Astrocyte of the cerebellum (primary cell): ENCODE results near the gene IER3.

Experiments used
- DNase-seq: peaks from one replicate; pipeline ENCODE4 v3.0.0-alpha.2; 2011; ENCODE audit warnings: low read depth
- H3K4me3 ChIP-seq: 2 replicates; pipeline ENCODE4 v1.5.1; 2011; ENCODE audit warnings: mild to moderate bottlenecking, low read depth, low read length, moderate library complexity
- in situ Hi-C: cut with HindIII; loops from 2 replicates; pipeline ENCODE4 v1.10.0; 2017; ENCODE audit warnings: low sequenced_read_pairs
- TF ChIP-seq, protein P1 (sequence below): IDR thresholded peaks from 2 replicates; pipeline ENCODE4 v1.5.1; 2012; ENCODE audit warnings: low read length, low read depth, moderate library complexity, mild to moderate bottlenecking; ENCODE audit errors: missing control alignments

The IER3 gene

DNA sequence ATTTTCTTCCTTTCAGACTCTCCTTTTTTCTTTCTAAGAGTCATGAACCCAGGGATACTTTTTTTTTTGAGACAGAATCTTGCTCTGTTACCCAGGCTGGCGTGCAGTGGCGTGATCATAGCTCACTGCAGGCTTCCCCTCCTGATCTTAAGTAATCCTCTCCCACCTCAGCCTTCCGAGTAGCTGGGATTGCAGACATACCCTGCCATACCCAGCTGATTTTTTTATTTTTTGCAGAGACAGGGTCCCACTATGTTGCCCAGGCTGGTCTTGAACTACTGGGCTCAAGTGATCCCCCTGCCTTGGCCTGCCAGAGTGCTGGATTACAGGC, 32.8 kb upstream of the IER3 start:
- no peak for DNase-seq
- in situ Hi-C loops, result no loop called here
- TF ChIP-seq, protein P1, sequence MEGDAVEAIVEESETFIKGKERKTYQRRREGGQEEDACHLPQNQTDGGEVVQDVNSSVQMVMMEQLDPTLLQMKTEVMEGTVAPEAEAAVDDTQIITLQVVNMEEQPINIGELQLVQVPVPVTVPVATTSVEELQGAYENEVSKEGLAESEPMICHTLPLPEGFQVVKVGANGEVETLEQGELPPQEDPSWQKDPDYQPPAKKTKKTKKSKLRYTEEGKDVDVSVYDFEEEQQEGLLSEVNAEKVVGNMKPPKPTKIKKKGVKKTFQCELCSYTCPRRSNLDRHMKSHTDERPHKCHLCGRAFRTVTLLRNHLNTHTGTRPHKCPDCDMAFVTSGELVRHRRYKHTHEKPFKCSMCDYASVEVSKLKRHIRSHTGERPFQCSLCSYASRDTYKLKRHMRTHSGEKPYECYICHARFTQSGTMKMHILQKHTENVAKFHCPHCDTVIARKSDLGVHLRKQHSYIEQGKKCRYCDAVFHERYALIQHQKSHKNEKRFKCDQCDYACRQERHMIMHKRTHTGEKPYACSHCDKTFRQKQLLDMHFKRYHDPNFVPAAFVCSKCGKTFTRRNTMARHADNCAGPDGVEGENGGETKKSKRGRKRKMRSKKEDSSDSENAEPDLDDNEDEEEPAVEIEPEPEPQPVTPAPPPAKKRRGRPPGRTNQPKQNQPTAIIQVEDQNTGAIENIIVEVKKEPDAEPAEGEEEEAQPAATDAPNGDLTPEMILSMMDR, result no peak
- no peak overlapping the region for H3K4me3 ChIP-seq

DNA sequence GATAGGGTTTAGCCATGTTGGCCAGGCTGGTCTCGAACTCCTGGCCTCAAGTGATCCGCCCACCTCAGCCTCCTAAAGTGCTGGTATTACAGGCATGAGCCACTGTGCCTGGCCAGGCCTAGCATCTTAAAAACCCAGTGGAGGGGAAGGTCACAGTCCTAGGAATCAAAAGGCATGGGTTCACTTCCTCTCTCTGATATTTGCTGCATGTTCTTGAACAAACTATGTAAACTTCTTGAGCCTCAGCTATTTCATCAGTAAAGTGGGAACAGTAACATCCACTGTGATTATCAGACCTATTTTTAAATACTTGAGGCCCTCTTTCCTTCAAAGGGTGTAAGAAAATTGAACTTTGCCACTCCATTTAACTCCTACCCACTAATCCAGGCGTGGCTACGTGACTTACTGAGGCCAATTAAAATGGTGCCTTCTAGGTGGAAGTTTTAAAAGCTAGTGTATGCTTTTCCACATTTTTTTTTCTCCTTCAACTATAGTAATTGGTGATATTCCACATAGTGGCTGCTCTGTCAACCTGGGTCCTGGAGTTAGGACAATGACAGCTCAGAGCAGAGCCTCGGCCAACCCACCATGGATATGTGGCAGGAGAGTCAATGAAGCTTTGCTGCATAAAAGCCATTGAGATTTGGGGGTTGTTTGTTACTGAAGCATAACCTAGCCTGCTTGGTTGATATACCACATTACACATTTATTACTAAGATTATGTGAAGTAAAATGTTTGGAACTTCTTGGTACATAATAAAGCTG, 32.2 kb upstream of the IER3 start:
- TF ChIP-seq, protein P1, result no peak
- DNase-seq, result no peak
- in situ Hi-C loops, result no loop called here
- H3K4me3 ChIP-seq, result no peak overlapping the region

DNA sequence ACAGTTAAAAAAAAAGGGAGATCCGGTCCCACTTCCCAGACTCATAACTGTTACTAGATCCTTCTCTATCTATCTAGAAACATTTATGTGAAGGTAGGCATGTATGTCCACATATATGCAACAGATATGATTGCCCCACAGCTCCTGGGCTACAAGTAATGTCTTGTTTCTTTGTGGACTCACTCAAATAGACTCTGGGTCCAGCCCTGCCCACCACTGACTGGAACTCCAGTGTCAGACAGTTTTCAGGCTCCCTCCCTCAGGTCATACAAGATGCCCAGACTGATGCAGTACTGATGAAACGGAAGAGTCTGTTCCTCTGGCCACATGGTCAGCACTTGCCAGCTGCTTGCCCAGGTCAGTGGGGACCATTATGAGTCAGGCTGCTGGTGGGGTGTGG, 30.8 kb upstream of the IER3 start:
- TF ChIP-seq, protein P1, result no peak
- H3K4me3 ChIP-seq, result no peak overlapping the region
- in situ Hi-C loops, result no loop called here
- DNase-seq, result no peak

DNA sequence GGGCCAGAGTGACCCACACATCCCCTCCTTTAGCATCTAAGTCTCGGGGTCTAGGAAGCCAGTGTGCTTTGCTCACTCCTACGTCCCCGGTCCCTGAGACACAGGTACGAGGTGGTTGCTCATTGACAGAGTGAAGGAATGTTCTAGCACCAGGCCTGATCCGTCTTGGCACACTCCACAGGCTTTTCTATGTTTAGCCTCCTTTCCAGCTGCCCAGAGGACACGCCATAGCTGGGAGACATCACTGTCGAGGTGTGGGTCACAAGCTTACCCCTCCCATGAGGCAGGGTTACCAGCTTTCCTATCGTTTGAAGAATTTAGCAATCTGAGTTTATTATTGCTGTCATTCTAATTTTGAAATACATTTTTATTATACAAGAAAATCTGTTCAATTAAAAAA, 30.4 kb upstream of the IER3 start:
- DNase-seq, result no peak
- H3K4me3 ChIP-seq, result no peak overlapping the region
- TF ChIP-seq, protein P1, result no peak
- in situ Hi-C loops, result no loop called here

DNA sequence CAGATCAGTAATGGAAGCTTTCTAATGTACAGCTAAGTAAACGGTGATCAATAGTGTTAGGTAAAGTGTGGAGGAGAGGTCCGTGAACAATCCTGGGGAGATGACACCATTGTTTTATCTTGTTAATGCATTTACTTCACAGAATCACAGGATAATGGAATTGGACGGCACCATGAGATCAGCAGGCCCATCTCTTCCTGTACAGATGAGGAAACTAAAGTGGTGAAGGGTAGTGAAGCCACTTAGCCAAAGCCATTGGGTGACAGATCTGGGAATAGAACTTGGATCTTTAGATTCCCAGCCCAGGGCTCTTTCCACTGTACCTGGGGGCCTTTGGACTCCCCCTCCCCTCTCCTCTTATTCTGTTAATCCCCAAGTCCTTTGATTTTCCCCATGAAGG, 26.2 kb upstream of the IER3 start:
- H3K4me3 ChIP-seq, result no peak overlapping the region
- no peak for DNase-seq
- TF ChIP-seq, protein P1, result no peak
- in situ Hi-C loops, result no loop called here

DNA sequence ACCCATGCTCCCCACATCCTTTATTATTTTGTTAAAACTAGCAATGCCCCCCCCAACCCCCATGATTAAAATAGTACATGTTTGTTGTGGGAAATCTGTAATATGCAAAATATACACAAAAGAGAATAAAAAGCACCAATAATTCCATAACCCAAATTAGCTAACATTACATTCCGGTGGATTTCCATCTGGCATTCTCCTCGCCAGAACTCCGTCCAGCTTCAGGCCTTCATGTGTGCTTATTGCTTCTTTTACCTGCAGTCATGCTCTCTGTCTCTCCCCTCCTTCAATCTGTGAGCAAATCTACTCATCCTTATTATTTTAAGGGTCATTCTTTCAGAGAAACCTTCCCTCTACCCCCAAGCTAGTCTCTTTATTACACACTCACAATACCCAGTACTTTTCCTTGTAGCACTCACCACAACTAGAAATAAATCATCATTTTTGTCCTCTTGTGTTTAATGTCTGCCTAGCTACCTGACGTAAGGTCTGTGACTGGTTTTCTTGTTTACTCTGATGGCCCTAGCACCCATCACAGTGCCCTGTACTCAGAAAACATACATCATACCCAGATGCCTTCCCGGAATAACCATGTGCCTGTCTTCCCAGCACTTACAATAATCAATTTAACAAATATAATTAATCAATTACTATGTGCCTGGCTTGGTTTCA, 25.6 kb upstream of the IER3 start:
- TF ChIP-seq, protein P1, result no peak
- in situ Hi-C loops, result no loop called here
- DNase-seq, result no peak
- H3K4me3 ChIP-seq, result no peak overlapping the region
